Measurements from ENCODE around the gene TSR1.
"Not testable (repeated sequence)": the region's sequence is repeated elsewhere in the genome, so short reads cannot be mapped to it uniquely, and the experiment has no call there.

The TSR1 gene

GRCh38 chr17:2344528-2344927 lies 8.3 kb upstream of the TSR1 start:
- H3K4me3 ChIP-seq (ENCODE audit: low read length): no peak overlapping the region
- no peaks in the 10 kb centered on the region for H3K27me3 ChIP-seq (ENCODE audit: control insufficient read depth, insufficient read depth, low read length)
- H3K36me3 ChIP-seq (ENCODE audit: control insufficient read depth, insufficient read depth, low read length): peaks cover 10% of the 10 kb centered on the region
- no peak overlapping the region for H3K9ac ChIP-seq (ENCODE audit: low read length)
- H3K27ac ChIP-seq (ENCODE audit: low read depth, low read length): no peak overlapping the region
- no peaks in the 10 kb centered on the region for H3K4me1 ChIP-seq (ENCODE audit: control insufficient read depth, insufficient read depth, low read length)

- peaks cover 10% of the 10 kb centered on the region for H3K36me3 ChIP-seq (ENCODE audit: control insufficient read depth, insufficient read depth, low read length)
- no peaks in the 10 kb centered on the region for H3K27me3 ChIP-seq (ENCODE audit: control insufficient read depth, insufficient read depth, low read length)
- H3K27ac ChIP-seq (ENCODE audit: low read depth, low read length): no peak overlapping the region
- H3K4me1 ChIP-seq (ENCODE audit: control insufficient read depth, insufficient read depth, low read length): no peaks in the 10 kb centered on the region
- no peak overlapping the region for H3K4me3 ChIP-seq (ENCODE audit: low read length)
- H3K9ac ChIP-seq (ENCODE audit: low read length): no peak overlapping the region
Measured at GRCh38 chr17:2343421-2343820, 7.2 kb upstream of the TSR1 start.

- Histone ChIP-seq H3K4me3 (ENCODE audit: low read length) (peak overlapping the region; percentile 84), H3K4me1 (ENCODE audit: control insufficient read depth, insufficient read depth, low read length) (peaks cover 8% of the 10 kb centered on the region), H3K36me3 (ENCODE audit: control insufficient read depth, insufficient read depth, low read length) (peaks cover 11% of the 10 kb centered on the region), H3K27me3 (ENCODE audit: control insufficient read depth, insufficient read depth, low read length) (no peaks in the 10 kb centered on the region), H3K9ac (ENCODE audit: low read length) (peak overlapping the region; percentile 8), H3K27ac (ENCODE audit: low read depth, low read length) (peak overlapping the region; percentile 87)
Measured at GRCh38 chr17:2338315-2338657, 2.0 kb upstream of the TSR1 start.

DNA sequence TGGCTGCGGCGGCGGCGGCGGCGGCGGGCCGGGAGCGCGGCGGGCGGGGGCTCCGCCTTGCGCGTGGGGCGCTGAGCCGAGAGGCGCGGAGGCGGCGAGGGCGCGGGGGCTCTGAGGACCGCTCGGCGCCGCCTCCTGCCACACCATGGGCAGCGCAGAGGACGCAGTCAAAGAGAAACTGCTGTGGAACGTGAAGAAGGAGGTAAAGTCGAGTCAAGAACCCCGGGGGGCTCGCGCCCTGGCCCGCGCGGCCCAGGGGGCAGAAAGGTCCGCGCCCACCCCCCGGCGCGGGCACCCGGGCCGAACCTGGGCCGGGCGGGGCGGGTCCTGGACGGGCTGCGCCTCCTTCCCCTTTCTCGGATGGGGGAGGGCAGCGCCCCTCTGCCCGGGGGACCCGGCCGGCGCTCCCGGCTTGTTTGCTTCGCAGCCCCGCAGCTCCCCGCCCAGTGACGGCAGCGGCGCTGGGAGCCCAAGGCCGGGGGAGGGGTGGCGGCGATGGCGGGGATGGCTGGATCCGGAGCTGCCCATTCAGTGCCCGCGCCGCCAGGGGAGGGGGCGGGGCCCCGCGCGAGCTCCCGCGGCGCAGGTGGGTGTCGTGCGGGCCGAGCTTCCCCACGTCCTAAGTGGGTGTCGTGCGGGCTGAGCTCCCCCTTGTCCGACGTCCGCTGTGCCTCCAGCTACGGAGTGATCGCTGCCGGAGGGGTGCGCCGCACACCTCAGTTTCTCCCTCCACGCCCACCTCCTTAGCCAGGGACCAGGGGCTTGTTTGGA lies 1.5 kb upstream of the TSR1 start:
- H3K27me3 ChIP-seq (ENCODE audit: control insufficient read depth, insufficient read depth, low read length): no peaks in the 10 kb centered on the region
- peak overlapping the region; percentile 72 for H3K9ac ChIP-seq (ENCODE audit: low read length)
- H3K27ac ChIP-seq (ENCODE audit: low read depth, low read length): peak overlapping the region; percentile 87
- H3K36me3 ChIP-seq (ENCODE audit: control insufficient read depth, insufficient read depth, low read length): peaks cover 16% of the 10 kb centered on the region
- peaks cover 8% of the 10 kb centered on the region for H3K4me1 ChIP-seq (ENCODE audit: control insufficient read depth, insufficient read depth, low read length)
- peak overlapping the region; percentile 84 for H3K4me3 ChIP-seq (ENCODE audit: low read length)

DNA sequence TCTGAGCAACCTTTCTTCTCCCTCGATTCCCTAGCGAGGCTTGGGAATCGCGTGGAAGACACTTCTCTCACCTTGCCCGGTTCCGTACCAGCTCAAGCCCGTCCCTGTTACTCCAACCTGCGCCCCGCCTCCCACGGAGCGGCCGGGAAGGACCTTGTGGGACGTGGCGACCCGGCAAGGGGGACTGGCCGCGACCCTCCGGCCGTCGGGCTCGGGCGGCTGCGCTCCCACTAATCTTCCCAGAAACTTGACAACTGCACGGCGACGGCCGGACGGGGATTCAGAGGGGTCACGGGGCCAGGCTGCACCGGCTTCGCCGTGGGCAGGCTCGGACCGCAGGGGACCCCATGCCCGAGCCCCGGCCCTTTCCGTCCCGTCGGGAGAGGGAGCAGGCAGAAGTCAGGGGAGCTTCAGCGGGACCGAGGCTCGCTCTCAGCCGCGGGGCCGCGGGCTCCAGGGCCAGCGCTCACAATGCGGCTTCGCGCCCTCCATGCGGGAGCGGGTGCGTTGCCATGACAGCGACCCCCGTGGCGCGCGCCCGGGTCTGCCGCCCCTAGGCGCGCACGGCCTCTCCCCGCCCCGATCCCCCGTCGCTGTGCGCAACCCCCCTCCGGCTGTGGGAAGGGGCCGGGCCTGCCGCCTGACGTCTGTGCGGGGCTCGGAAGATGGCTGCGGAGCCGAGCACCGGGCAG lies 741 bp upstream of the TSR1 start, which contains the start of gene SGSM2:
TSS of gene SGSM2 (plus strand) at position 650 of the 692 bp plus-strand sequence. CDS start 188 bp downstream, outside the sequence.
- peak within 1 kb of the TSS; percentile 72 for H3K9ac ChIP-seq (ENCODE audit: low read length)
- H3K4me3 ChIP-seq (ENCODE audit: low read length): peak within 1 kb of the TSS; percentile 84
- peaks cover 17% of the 10 kb centered on the region for H3K36me3 ChIP-seq (ENCODE audit: control insufficient read depth, insufficient read depth, low read length)
- no peaks in the 10 kb centered on the region for H3K27me3 ChIP-seq (ENCODE audit: control insufficient read depth, insufficient read depth, low read length)
- H3K4me1 ChIP-seq (ENCODE audit: control insufficient read depth, insufficient read depth, low read length): peaks cover 8% of the 10 kb centered on the region
- peak within 1 kb of the TSS; percentile 87 for H3K27ac ChIP-seq (ENCODE audit: low read depth, low read length)

DNA sequence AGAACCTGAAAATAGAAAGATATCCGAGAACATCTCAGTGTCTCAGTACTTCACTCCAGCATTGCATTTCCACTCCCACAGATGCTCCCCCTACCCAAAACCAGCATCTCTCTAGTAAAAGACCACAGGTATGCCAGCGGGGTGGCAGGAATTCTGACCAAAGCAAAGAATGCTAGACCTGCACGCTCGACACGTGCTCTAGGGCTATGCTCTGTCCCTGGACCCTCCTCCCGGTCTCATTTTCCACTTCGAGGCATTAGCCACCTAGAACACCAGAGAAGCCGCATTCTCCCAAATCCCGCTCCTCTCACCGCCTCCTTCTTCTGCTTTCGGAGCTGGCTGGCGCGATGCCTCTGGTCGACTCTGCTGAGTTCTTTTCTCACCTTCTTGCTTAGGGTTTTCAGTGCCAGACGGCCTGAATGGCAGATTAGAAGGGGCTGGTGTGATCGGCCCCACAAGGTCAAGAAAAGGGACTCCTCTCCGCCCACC lies 487 bp downstream of the TSR1 start:
- Histone ChIP-seq H3K27ac (ENCODE audit: low read depth, low read length) (peak overlapping the region; percentile 20), H3K9ac (ENCODE audit: low read length) (peak overlapping the region; percentile 71), H3K36me3 (ENCODE audit: control insufficient read depth, insufficient read depth, low read length) (peaks cover 25% of the 10 kb centered on the region), H3K4me3 (ENCODE audit: low read length) (peak overlapping the region; percentile 84), H3K4me1 (ENCODE audit: control insufficient read depth, insufficient read depth, low read length) (peaks cover 8% of the 10 kb centered on the region), H3K27me3 (ENCODE audit: control insufficient read depth, insufficient read depth, low read length) (no peaks in the 10 kb centered on the region)

- Histone ChIP-seq H3K27ac (ENCODE audit: low read depth, low read length) (no peak overlapping the region), H3K27me3 (ENCODE audit: control insufficient read depth, insufficient read depth, low read length) (no peaks in the 10 kb centered on the region), H3K4me3 (ENCODE audit: low read length) (no peak overlapping the region), H3K36me3 (ENCODE audit: control insufficient read depth, insufficient read depth, low read length) (peaks cover 42% of the 10 kb centered on the region), H3K4me1 (ENCODE audit: control insufficient read depth, insufficient read depth, low read length) (peaks cover 5% of the 10 kb centered on the region), H3K9ac (ENCODE audit: low read length) (no peak overlapping the region)
Measured at GRCh38 chr17:2331303-2331702, 5.0 kb downstream of the TSR1 start.

- Histone ChIP-seq H3K4me3 (ENCODE audit: low read length) (no peak overlapping the region), H3K36me3 (ENCODE audit: control insufficient read depth, insufficient read depth, low read length) (peaks cover 23% of the 10 kb centered on the region), H3K27ac (ENCODE audit: low read depth, low read length) (no peak overlapping the region), H3K4me1 (ENCODE audit: control insufficient read depth, insufficient read depth, low read length) (no peaks in the 10 kb centered on the region), H3K9ac (ENCODE audit: low read length) (no peak overlapping the region), H3K27me3 (ENCODE audit: control insufficient read depth, insufficient read depth, low read length) (no peaks in the 10 kb centered on the region)
Measured at GRCh38 chr17:2323629-2324314, 12.5 kb downstream of the TSR1 start.

DNA sequence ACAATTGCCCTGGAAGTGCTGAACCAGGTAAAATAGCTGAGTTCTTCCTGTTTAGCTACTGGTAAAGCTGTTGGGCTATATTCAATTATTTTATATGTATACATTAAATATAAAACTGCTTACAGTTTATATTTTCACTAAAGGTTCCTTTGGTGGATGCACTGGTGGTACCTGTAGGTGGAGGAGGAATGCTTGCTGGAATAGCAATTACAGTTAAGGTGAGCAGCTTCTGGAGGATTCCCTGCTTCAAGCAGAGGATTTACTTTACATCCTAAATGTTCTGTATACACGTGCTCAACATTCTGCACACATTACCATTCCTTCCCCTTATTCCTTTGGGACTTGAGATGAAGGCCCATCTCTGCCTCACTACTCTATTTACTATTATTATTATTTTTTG lies 14.9 kb downstream of the TSR1 start:
- H3K4me1 ChIP-seq (ENCODE audit: control insufficient read depth, insufficient read depth, low read length): no peaks in the 10 kb centered on the region
- H3K9ac ChIP-seq (ENCODE audit: low read length): no peak overlapping the region
- H3K36me3 ChIP-seq (ENCODE audit: control insufficient read depth, insufficient read depth, low read length): peaks cover 23% of the 10 kb centered on the region
- no peak overlapping the region for H3K27ac ChIP-seq (ENCODE audit: low read depth, low read length)
- H3K27me3 ChIP-seq (ENCODE audit: control insufficient read depth, insufficient read depth, low read length): no peaks in the 10 kb centered on the region
- H3K4me3 ChIP-seq (ENCODE audit: low read length): no peak overlapping the region

- H3K4me1 ChIP-seq (ENCODE audit: control insufficient read depth, insufficient read depth, low read length): no peaks in the 10 kb centered on the region
- no peak overlapping the region for H3K27ac ChIP-seq (ENCODE audit: low read depth, low read length)
- no peaks in the 10 kb centered on the region for H3K27me3 ChIP-seq (ENCODE audit: control insufficient read depth, insufficient read depth, low read length)
- peaks cover 12% of the 10 kb centered on the region for H3K36me3 ChIP-seq (ENCODE audit: control insufficient read depth, insufficient read depth, low read length)
- H3K9ac ChIP-seq (ENCODE audit: low read length): no peak overlapping the region
- no peak overlapping the region for H3K4me3 ChIP-seq (ENCODE audit: low read length)
Measured at GRCh38 chr17:2319051-2319450, 17.2 kb downstream of the TSR1 start.

GRCh38 chr17:2317796-2318195 lies 18.5 kb downstream of the TSR1 start:
- H3K4me3 ChIP-seq (ENCODE audit: low read length): no peak overlapping the region
- no peaks in the 10 kb centered on the region for H3K27me3 ChIP-seq (ENCODE audit: control insufficient read depth, insufficient read depth, low read length)
- H3K9ac ChIP-seq (ENCODE audit: low read length): no peak overlapping the region
- H3K27ac ChIP-seq (ENCODE audit: low read depth, low read length): no peak overlapping the region
- no peaks in the 10 kb centered on the region for H3K4me1 ChIP-seq (ENCODE audit: control insufficient read depth, insufficient read depth, low read length)
- H3K36me3 ChIP-seq (ENCODE audit: control insufficient read depth, insufficient read depth, low read length): peaks cover 2% of the 10 kb centered on the region

GRCh38 chr17:2316916-2317205 lies 19.4 kb downstream of the TSR1 start:
- H3K4me1 ChIP-seq (ENCODE audit: control insufficient read depth, insufficient read depth, low read length); H3K9ac ChIP-seq (ENCODE audit: low read length); H3K4me3 ChIP-seq (ENCODE audit: low read length); H3K36me3 ChIP-seq (ENCODE audit: control insufficient read depth, insufficient read depth, low read length); H3K27me3 ChIP-seq (ENCODE audit: control insufficient read depth, insufficient read depth, low read length); H3K27ac ChIP-seq (ENCODE audit: low read depth, low read length): not testable (repeated sequence)
